Upper lobe of left lung (tissue), 6 donors: Measurements from ENCODE around the gene KCNG2. TPM values are rescaled to one million over a fixed set of nuclear protein-coding genes. Genes with fewer than 3 reads are reported as not detected.

ENCODE experiments used
- ATAC-seq, 2 donors: fragments of 200-7000 bp; cut with Tn5 transposase; one replicate each; pipeline ENCODE4 v1.9.1; 2022; ENCODE audit warnings: mild to moderate bottlenecking in 2 of 2, moderate library complexity in 2 of 2; ENCODE audit not compliant: low FRiP score in 2 of 2
- DNase-seq, 2 donors: peaks; one replicate each; pipeline ENCODE4 v3.0.0-alpha.2; 2019 to 2020
- H3K27ac ChIP-seq, 4 donors: fragments of 200-600 bp; sonication (generic); one replicate each; pipeline ENCODE4 v1.5.1; 2016 to 2019
- H3K27me3 ChIP-seq, 4 donors: fragments of 200-600 bp; sonication (generic); one replicate each; pipeline ENCODE4 v1.5.1; 2017 to 2019
- H3K36me3 ChIP-seq, 4 donors: fragments of 200-600 bp; sonication (generic); one replicate each; pipeline ENCODE4 v1.5.1; 2016 to 2019
- H3K4me1 ChIP-seq, 4 donors: fragments of 200-600 bp; sonication (generic); one replicate each; pipeline ENCODE4 v1.5.1; 2018 to 2019
- H3K4me3 ChIP-seq, 4 donors: fragments of 200-600 bp; sonication (generic); one replicate each; pipeline ENCODE4 v1.5.1; 2017 to 2019; ENCODE audit warnings: mild to moderate bottlenecking in 2 of 4, moderate library complexity in 1 of 4
- H3K9me3 ChIP-seq, 4 donors: fragments of 200-600 bp; sonication (generic); one replicate each; pipeline ENCODE4 v1.5.1; 2018 to 2019
- EP300 ChIP-seq, 4 donors: sonication (generic); formaldehyde crosslinking; IDR thresholded peaks; one replicate each; pipeline ENCODE4 v1.5.1; 2017; ENCODE audit warnings: antibody characterized with exemption in 4 of 4, control low read depth in 2 of 4
- POLR2A ChIP-seq, 4 donors: fragments of 450-650 bp; IDR thresholded peaks; one replicate each; pipeline ENCODE4 v1.5.1; 2016 to 2017; ENCODE audit warnings: antibody characterized with exemption in 4 of 4, mild to moderate bottlenecking in 2 of 4
- POLR2AphosphoS5 ChIP-seq, 2 donors: sonication (generic); formaldehyde crosslinking; IDR thresholded peaks; one replicate each; pipeline ENCODE4 v1.5.1; 2017; ENCODE audit warnings: antibody characterized with exemption in 2 of 2
- WGBS, 2 donors: methylation state at CpG; one replicate each; pipeline ENCODE4 v1.1.5; 2017 to 2018; 5-methylcytosine and 5-hydroxymethylcytosine counted together
- total RNA-seq, 6 donors: library from RNA; depleted of rRNA in 4 of 6; stranded (reverse); fragments of >200 nt in 4 of 6; gene quantifications; one replicate each; pipeline versions ENCODE4 v1.1.0 to v1.2.1, GENCODE V29; 2016 to 2021
- TF ChIP-seq, protein P1 (sequence below), 6 experiments: fragments of 450-650 bp in 4 of 6; fragments of 200-600 bp in 2 of 6; sonication (generic) in 2 of 6; IDR thresholded peaks; one replicate each; pipeline ENCODE4 v1.5.1; 2016 to 2019; ENCODE audit warnings: antibody characterized with exemption in 6 of 6
- donor health status: DM: no; HTN: no; CAD: no; lungs with moderate emphysema.
- donor health status: DM: no; HTN: yes; CAD: no; lungs with severe emphysema.

Gene KCNG2
- total RNA-seq, 6 donors from 2014 or later: 0.49 to 1.1 (median 0.73) TPM; not detected in 2

GRCh38 chr18:79866889-79867574, 69.3 kb downstream of the KCNG2 start:
- ATAC-seq (no peak), DNase-seq (no peak)
- H3K9me3 ChIP-seq: no peaks in the 10 kb centered on the region
- no peaks in the 10 kb centered on the region for H3K4me1 ChIP-seq
- 82 to 88% methylated on average over 20 of the region's 20 CpGs for WGBS, 2 donors
- H3K4me3 ChIP-seq: no peak overlapping the region
- peaks cover 0 to 6% (median 0%) of the 10 kb centered on the region in 4 donors for H3K27me3 ChIP-seq
- no peaks in the 10 kb centered on the region for H3K36me3 ChIP-seq
- H3K27ac ChIP-seq: no peak overlapping the region
- no peak for TF ChIP-seq EP300 (IDR thresholded peaks at IDR 0.05)

DNA sequence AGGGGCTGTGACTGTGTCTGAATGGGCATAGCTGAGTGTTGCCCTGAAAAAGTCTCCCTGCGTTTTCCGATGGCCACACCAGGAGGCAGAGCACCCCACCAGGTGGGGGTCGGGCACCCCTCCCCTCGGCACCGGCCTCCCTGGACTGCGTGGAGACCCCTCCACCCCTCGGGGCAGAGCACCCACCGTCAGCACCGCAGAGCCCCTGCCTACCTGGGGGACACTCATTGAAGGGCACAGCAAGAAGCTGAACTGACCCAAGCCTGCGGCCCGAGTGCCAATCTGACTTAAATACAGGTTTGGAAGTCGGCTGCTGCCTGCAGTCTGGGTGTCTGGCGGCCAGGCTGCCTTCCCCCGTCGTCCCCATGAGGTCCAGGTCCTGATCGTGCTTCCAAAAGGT, 69.9 kb downstream of the KCNG2 start:
- DNase-seq: peak in 1 of 2 donors; percentile 56
- H3K4me3 ChIP-seq: no peak overlapping the region
- ATAC-seq: no peak
- no peak overlapping the region for H3K27ac ChIP-seq
- TF ChIP-seq EP300 (IDR thresholded peaks at IDR 0.05) (no peak), POLR2AphosphoS5 (IDR thresholded peaks at IDR 0.05) (no peak), POLR2A (IDR thresholded peaks at IDR 0.05) (no peak)
- TF ChIP-seq, protein P1, sequence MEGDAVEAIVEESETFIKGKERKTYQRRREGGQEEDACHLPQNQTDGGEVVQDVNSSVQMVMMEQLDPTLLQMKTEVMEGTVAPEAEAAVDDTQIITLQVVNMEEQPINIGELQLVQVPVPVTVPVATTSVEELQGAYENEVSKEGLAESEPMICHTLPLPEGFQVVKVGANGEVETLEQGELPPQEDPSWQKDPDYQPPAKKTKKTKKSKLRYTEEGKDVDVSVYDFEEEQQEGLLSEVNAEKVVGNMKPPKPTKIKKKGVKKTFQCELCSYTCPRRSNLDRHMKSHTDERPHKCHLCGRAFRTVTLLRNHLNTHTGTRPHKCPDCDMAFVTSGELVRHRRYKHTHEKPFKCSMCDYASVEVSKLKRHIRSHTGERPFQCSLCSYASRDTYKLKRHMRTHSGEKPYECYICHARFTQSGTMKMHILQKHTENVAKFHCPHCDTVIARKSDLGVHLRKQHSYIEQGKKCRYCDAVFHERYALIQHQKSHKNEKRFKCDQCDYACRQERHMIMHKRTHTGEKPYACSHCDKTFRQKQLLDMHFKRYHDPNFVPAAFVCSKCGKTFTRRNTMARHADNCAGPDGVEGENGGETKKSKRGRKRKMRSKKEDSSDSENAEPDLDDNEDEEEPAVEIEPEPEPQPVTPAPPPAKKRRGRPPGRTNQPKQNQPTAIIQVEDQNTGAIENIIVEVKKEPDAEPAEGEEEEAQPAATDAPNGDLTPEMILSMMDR (IDR thresholded peaks at IDR 0.05): no peak
- no peaks in the 10 kb centered on the region for H3K9me3 ChIP-seq
- no peaks in the 10 kb centered on the region for H3K4me1 ChIP-seq
- no peaks in the 10 kb centered on the region for H3K36me3 ChIP-seq
- peaks cover 0 to 6% (median 0%) of the 10 kb centered on the region in 4 donors for H3K27me3 ChIP-seq
- 81 to 88% methylated on average over 7 to 16 of the region's 16 CpGs for WGBS, 2 donors

- DNase-seq (peak in 1 of 2 donors; percentile 76), ATAC-seq (no peak)
- H3K9me3 ChIP-seq: no peaks in the 10 kb centered on the region
- 85 to 92% methylated on average over 28 to 29 of the region's 29 CpGs for WGBS, 2 donors
- H3K27me3 ChIP-seq: peaks cover 0 to 5% (median 0%) of the 10 kb centered on the region in 4 donors
- no peak for TF ChIP-seq EP300 (IDR thresholded peaks at IDR 0.05)
- no peak for TF ChIP-seq POLR2AphosphoS5 (IDR thresholded peaks at IDR 0.05)
- TF ChIP-seq, protein P1 (IDR thresholded peaks at IDR 0.05): no peak
- TF ChIP-seq POLR2A (IDR thresholded peaks at IDR 0.05): no peak
- no peaks in the 10 kb centered on the region for H3K36me3 ChIP-seq
- no peaks in the 10 kb centered on the region for H3K4me1 ChIP-seq
- H3K27ac ChIP-seq: no peak overlapping the region
- H3K4me3 ChIP-seq: no peak overlapping the region
These were observed 70.5 kb downstream of the KCNG2 start for GRCh38 chr18:79868168-79868784.

DNA sequence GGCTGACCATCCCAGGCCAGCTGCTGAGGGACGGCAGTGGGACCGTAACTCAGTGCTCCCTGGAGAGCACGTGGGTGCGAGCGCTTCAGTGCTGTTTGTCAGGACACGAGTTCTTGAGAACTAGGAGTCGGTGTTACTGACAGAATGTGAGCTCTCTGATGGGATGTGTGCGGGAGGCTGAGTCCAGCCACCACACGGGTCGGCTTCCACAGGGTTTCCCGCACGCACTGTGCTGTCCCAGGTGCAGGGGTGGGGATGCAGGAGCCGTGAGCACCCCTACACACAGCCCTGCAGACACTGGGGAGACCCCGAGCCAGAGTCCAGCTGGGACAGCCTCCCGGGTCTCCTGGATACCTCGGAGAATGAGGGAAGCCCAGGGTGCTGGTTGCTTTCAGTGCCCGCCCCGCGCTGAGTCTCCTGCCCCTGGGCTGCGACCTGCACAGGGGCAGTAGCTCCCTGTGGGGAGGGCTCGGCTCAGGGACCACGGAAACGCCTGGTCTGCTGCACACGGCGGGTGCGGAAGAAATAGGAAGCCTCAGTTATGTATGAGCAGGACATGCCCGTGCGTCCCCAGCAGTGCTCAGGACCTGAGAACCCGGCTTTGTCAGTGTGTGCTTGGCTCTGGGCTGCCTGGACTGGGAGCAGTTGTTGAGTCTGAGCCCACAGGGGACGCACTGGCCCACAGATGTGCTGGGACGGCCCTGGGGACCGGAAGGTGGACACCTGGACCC, 71.2 kb downstream of the KCNG2 start:
- H3K9me3 ChIP-seq: no peaks in the 10 kb centered on the region
- DNase-seq (peak in 1 of 2 donors; percentile 66), ATAC-seq (peak in 1 of 2 donors; percentile 32)
- H3K27ac ChIP-seq: no peak overlapping the region
- no peaks in the 10 kb centered on the region for H3K36me3 ChIP-seq
- no peaks in the 10 kb centered on the region for H3K27me3 ChIP-seq
- H3K4me1 ChIP-seq: no peaks in the 10 kb centered on the region
- WGBS, 2 donors: 87% methylated on average over 9 to 32 of the region's 32 CpGs
- TF ChIP-seq POLR2A (IDR thresholded peaks at IDR 0.05) (no peak), POLR2AphosphoS5 (IDR thresholded peaks at IDR 0.05) (no peak), EP300 (IDR thresholded peaks at IDR 0.05) (no peak)
- TF ChIP-seq, protein P1 (IDR thresholded peaks at IDR 0.05): no peak
- no peak overlapping the region for H3K4me3 ChIP-seq

- H3K4me1 ChIP-seq: no peaks in the 10 kb centered on the region
- 87 to 91% methylated on average over 22 to 30 of the region's 32 CpGs for WGBS, 2 donors
- TF ChIP-seq POLR2AphosphoS5 (IDR thresholded peaks at IDR 0.05) (no peak), EP300 (IDR thresholded peaks at IDR 0.05) (no peak), POLR2A (IDR thresholded peaks at IDR 0.05) (no peak)
- TF ChIP-seq, protein P1 (IDR thresholded peaks at IDR 0.05): no peak
- ATAC-seq (no peak), DNase-seq (peak in 1 of 2 donors; percentile 82)
- H3K27ac ChIP-seq: no peak overlapping the region
- no peaks in the 10 kb centered on the region for H3K36me3 ChIP-seq
- H3K4me3 ChIP-seq: no peak overlapping the region
- no peaks in the 10 kb centered on the region for H3K9me3 ChIP-seq
- no peaks in the 10 kb centered on the region for H3K27me3 ChIP-seq
These were observed 72.0 kb downstream of the KCNG2 start for GRCh38 chr18:79869591-79870300.
